ENCODE results near the gene TMEM217. TPM values are rescaled to one million over a fixed set of nuclear protein-coding genes. Genes with fewer than 3 reads are reported as not detected.
"Not testable (repeated sequence)": the region's sequence is repeated elsewhere in the genome, so short reads cannot be mapped to it uniquely, and the experiment has no call there.

The TMEM217 gene
- polyA plus RNA-seq, 1 donor = 1.5 TPM

- no CpG with 5 or more reads among the region's 7 CpGs for WGBS (ENCODE audit: insufficient coverage, low lambda C conversion rate)
- no peaks in the 10 kb centered on the region for H3K36me3 ChIP-seq (ENCODE audit: control insufficient read depth, insufficient read depth, low read length)
- peak; percentile 81 to 93 for DNase-seq
- peaks cover 32% of the 10 kb centered on the region for H3K4me1 ChIP-seq (ENCODE audit: control insufficient read depth, insufficient read depth, low read length)
- H3K4me3 ChIP-seq (ENCODE audit: low read length) = no peak overlapping the region
- no peaks in the 10 kb centered on the region for H3K27me3 ChIP-seq (ENCODE audit: control insufficient read depth, insufficient read depth, low read length)
- H3K27ac ChIP-seq (ENCODE audit: low read length) = peak overlapping the region; percentile 33
- no peaks in the 10 kb centered on the region for H3K9me3 ChIP-seq (ENCODE audit: control insufficient read depth, low read depth, low read length)
These were observed 53.8 kb downstream of the TMEM217 start for GRCh38 chr6:37204014-37204751.

- Histone ChIP-seq H3K27ac (ENCODE audit: low read length) (peak overlapping the region; percentile 58), H3K9me3 (ENCODE audit: control insufficient read depth, low read depth, low read length) (no peaks in the 10 kb centered on the region), H3K27me3 (ENCODE audit: control insufficient read depth, insufficient read depth, low read length) (no peaks in the 10 kb centered on the region), H3K4me3 (ENCODE audit: low read length) (no peak overlapping the region), H3K4me1 (ENCODE audit: control insufficient read depth, insufficient read depth, low read length) (peaks cover 32% of the 10 kb centered on the region), H3K36me3 (ENCODE audit: control insufficient read depth, insufficient read depth, low read length) (no peaks in the 10 kb centered on the region)
- 19% methylated on average over 4 of the region's 7 CpGs for WGBS (ENCODE audit: insufficient coverage, low lambda C conversion rate)
- DNase-seq = peak in 1 of 2 donors; percentile 53
These were observed 55.0 kb downstream of the TMEM217 start for GRCh38 chr6:37202788-37203491.

GRCh38 chr6:37201726-37202125, 56.2 kb downstream of the TMEM217 start:
- Histone ChIP-seq H3K27ac (ENCODE audit: low read length) (no peak overlapping the region), H3K4me1 (ENCODE audit: control insufficient read depth, insufficient read depth, low read length) (peaks cover 32% of the 10 kb centered on the region), H3K36me3 (ENCODE audit: control insufficient read depth, insufficient read depth, low read length) (no peaks in the 10 kb centered on the region), H3K9me3 (ENCODE audit: control insufficient read depth, low read depth, low read length) (no peaks in the 10 kb centered on the region), H3K4me3 (ENCODE audit: low read length) (no peak overlapping the region), H3K27me3 (ENCODE audit: control insufficient read depth, insufficient read depth, low read length) (no peaks in the 10 kb centered on the region)
- no CpG with 5 or more reads among the region's 1 CpG for WGBS (ENCODE audit: insufficient coverage, low lambda C conversion rate)
- no peak for DNase-seq

- H3K4me3 ChIP-seq (ENCODE audit: low read length) = no peak overlapping the region
- no peak for DNase-seq
- no peaks in the 10 kb centered on the region for H3K9me3 ChIP-seq (ENCODE audit: control insufficient read depth, low read depth, low read length)
- no peaks in the 10 kb centered on the region for H3K36me3 ChIP-seq (ENCODE audit: control insufficient read depth, insufficient read depth, low read length)
- H3K4me1 ChIP-seq (ENCODE audit: control insufficient read depth, insufficient read depth, low read length) = peaks cover 26% of the 10 kb centered on the region
- no peak overlapping the region for H3K27ac ChIP-seq (ENCODE audit: low read length)
- no CpG with 5 or more reads among the region's 5 CpGs for WGBS (ENCODE audit: insufficient coverage, low lambda C conversion rate)
- no peaks in the 10 kb centered on the region for H3K27me3 ChIP-seq (ENCODE audit: control insufficient read depth, insufficient read depth, low read length)
These were observed 57.9 kb downstream of the TMEM217 start for GRCh38 chr6:37200085-37200484.

GRCh38 chr6:37196451-37196850, 61.5 kb downstream of the TMEM217 start:
- DNase-seq; H3K36me3 ChIP-seq (ENCODE audit: control insufficient read depth, insufficient read depth, low read length); H3K4me1 ChIP-seq (ENCODE audit: control insufficient read depth, insufficient read depth, low read length); H3K27ac ChIP-seq (ENCODE audit: low read length); H3K9me3 ChIP-seq (ENCODE audit: control insufficient read depth, low read depth, low read length); H3K27me3 ChIP-seq (ENCODE audit: control insufficient read depth, insufficient read depth, low read length); H3K4me3 ChIP-seq (ENCODE audit: low read length): not testable (repeated sequence)
- whole genome bisulfite sequencing (ENCODE audit: insufficient coverage, low lambda C conversion rate) = no CpG with 5 or more reads among the region's 4 CpGs

GRCh38 chr6:37194886-37195285, 63.1 kb downstream of the TMEM217 start:
- H3K9me3 ChIP-seq (ENCODE audit: control insufficient read depth, low read depth, low read length); H3K4me1 ChIP-seq (ENCODE audit: control insufficient read depth, insufficient read depth, low read length); H3K4me3 ChIP-seq (ENCODE audit: low read length); DNase-seq; H3K27me3 ChIP-seq (ENCODE audit: control insufficient read depth, insufficient read depth, low read length); H3K27ac ChIP-seq (ENCODE audit: low read length); H3K36me3 ChIP-seq (ENCODE audit: control insufficient read depth, insufficient read depth, low read length): not testable (repeated sequence)
- WGBS (ENCODE audit: insufficient coverage, low lambda C conversion rate) = no CpG with 5 or more reads among the region's 1 CpG

GRCh38 chr6:37192666-37193065, 65.3 kb downstream of the TMEM217 start:
- no peaks in the 10 kb centered on the region for H3K36me3 ChIP-seq (ENCODE audit: control insufficient read depth, insufficient read depth, low read length)
- no peaks in the 10 kb centered on the region for H3K4me1 ChIP-seq (ENCODE audit: control insufficient read depth, insufficient read depth, low read length)
- 53% methylated on average over 2 of the region's 3 CpGs for WGBS (ENCODE audit: insufficient coverage, low lambda C conversion rate)
- H3K27me3 ChIP-seq (ENCODE audit: control insufficient read depth, insufficient read depth, low read length) = no peaks in the 10 kb centered on the region
- H3K4me3 ChIP-seq (ENCODE audit: low read length) = no peak overlapping the region
- peak; percentile 20 to 62 for DNase-seq
- peak overlapping the region; percentile 14 for H3K27ac ChIP-seq (ENCODE audit: low read length)
- no peaks in the 10 kb centered on the region for H3K9me3 ChIP-seq (ENCODE audit: control insufficient read depth, low read depth, low read length)

- no peak overlapping the region for H3K4me3 ChIP-seq (ENCODE audit: low read length)
- no peaks in the 10 kb centered on the region for H3K4me1 ChIP-seq (ENCODE audit: control insufficient read depth, insufficient read depth, low read length)
- no peaks in the 10 kb centered on the region for H3K36me3 ChIP-seq (ENCODE audit: control insufficient read depth, insufficient read depth, low read length)
- H3K27ac ChIP-seq (ENCODE audit: low read length) = no peak overlapping the region
- no peak for DNase-seq
- no CpG with 5 or more reads among the region's 1 CpG for WGBS (ENCODE audit: insufficient coverage, low lambda C conversion rate)
- no peaks in the 10 kb centered on the region for H3K9me3 ChIP-seq (ENCODE audit: control insufficient read depth, low read depth, low read length)
- H3K27me3 ChIP-seq (ENCODE audit: control insufficient read depth, insufficient read depth, low read length) = no peaks in the 10 kb centered on the region
These were observed 67.8 kb downstream of the TMEM217 start for GRCh38 chr6:37190159-37190535.

- Histone ChIP-seq H3K4me3 (ENCODE audit: low read length) (no peak overlapping the region), H3K36me3 (ENCODE audit: control insufficient read depth, insufficient read depth, low read length) (no peaks in the 10 kb centered on the region), H3K9me3 (ENCODE audit: control insufficient read depth, low read depth, low read length) (no peaks in the 10 kb centered on the region), H3K27ac (ENCODE audit: low read length) (no peak overlapping the region), H3K4me1 (ENCODE audit: control insufficient read depth, insufficient read depth, low read length) (no peaks in the 10 kb centered on the region), H3K27me3 (ENCODE audit: control insufficient read depth, insufficient read depth, low read length) (no peaks in the 10 kb centered on the region)
- DNase-seq = no peak
- 57% methylated on average over 1 of the region's 2 CpGs for WGBS (ENCODE audit: insufficient coverage, low lambda C conversion rate)
These were observed 68.9 kb downstream of the TMEM217 start for GRCh38 chr6:37188962-37189510.

- H3K9me3 ChIP-seq (ENCODE audit: control insufficient read depth, low read depth, low read length) = no peaks in the 10 kb centered on the region
- H3K36me3 ChIP-seq (ENCODE audit: control insufficient read depth, insufficient read depth, low read length) = no peaks in the 10 kb centered on the region
- no peaks in the 10 kb centered on the region for H3K27me3 ChIP-seq (ENCODE audit: control insufficient read depth, insufficient read depth, low read length)
- no peak overlapping the region for H3K4me3 ChIP-seq (ENCODE audit: low read length)
- DNase-seq = no peak
- H3K4me1 ChIP-seq (ENCODE audit: control insufficient read depth, insufficient read depth, low read length) = no peaks in the 10 kb centered on the region
- WGBS (ENCODE audit: insufficient coverage, low lambda C conversion rate) = no CpG with 5 or more reads among the region's 7 CpGs
- no peak overlapping the region for H3K27ac ChIP-seq (ENCODE audit: low read length)
These were observed 70.5 kb downstream of the TMEM217 start for GRCh38 chr6:37187321-37188022.
